Measurements from ENCODE around the gene HHIP.

The HHIP gene

DNA sequence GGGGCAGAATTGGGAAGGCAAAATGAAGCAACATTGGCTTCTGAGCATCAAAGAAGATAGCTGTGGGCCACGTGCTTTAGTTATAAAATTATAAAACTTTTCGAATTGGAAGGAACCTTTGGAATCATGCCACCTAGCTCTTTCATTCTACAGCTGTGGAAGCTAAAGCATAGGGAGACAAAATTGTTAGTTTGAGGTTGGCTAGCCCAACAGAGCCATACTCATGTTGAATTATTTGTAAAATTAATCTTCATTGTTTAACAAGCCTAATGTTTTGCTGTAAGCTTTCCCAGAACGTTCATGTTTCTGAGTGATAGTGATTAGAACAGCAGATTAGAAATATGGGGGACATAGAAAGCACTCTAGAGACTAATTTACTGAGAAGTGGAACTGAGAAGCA, 35.9 kb downstream of the HHIP start:
- Histone ChIP-seq H3K4me1 (ENCODE audit: control insufficient read depth in 5 of 5, insufficient read depth in 5 of 5, low read length in 5 of 5) (no peaks in the 10 kb centered on the region), H3K9me3 (ENCODE audit: control insufficient read depth in 5 of 5, low read length in 5 of 5) (no peaks in the 10 kb centered on the region), H3K27me3 (ENCODE audit: control insufficient read depth in 5 of 5, insufficient read depth in 4 of 5, low read length in 5 of 5) (no peaks in the 10 kb centered on the region), H3K36me3 (ENCODE audit: control insufficient read depth in 5 of 5, insufficient read depth in 5 of 5, low read length in 5 of 5) (no peaks in the 10 kb centered on the region), H3K9ac (ENCODE audit: low read length in 5 of 5) (no peak overlapping the region), H3K27ac (ENCODE audit: low read depth, low read length) (no peak overlapping the region), H3K4me3 (ENCODE audit: low read depth in 1 of 5, low read length in 5 of 5) (no peak overlapping the region)

DNA sequence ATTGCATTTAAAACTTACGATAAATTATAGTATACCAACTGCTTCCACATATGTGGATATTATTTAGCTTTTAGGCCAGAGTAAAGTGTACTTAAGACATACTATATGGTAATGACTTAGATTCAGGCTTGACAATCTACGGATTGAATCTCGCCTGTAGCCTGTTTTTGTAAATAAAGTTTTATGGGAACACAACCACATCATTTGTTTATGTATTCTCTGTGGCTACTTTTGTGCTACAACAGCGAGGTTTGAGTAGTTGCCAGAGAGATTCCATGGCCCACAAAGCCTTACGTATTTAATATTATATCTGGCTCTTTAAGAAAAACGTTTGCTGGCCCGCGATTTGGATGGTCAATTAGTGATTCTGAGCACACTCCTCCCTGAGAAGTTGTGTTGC, 37.6 kb downstream of the HHIP start:
- no peaks in the 10 kb centered on the region for H3K9me3 ChIP-seq (ENCODE audit: control insufficient read depth in 5 of 5, low read length in 5 of 5)
- H3K36me3 ChIP-seq (ENCODE audit: control insufficient read depth in 5 of 5, insufficient read depth in 5 of 5, low read length in 5 of 5) = no peaks in the 10 kb centered on the region
- no peaks in the 10 kb centered on the region for H3K27me3 ChIP-seq (ENCODE audit: control insufficient read depth in 5 of 5, insufficient read depth in 4 of 5, low read length in 5 of 5)
- no peak overlapping the region for H3K9ac ChIP-seq (ENCODE audit: low read length in 5 of 5)
- no peak overlapping the region for H3K4me3 ChIP-seq (ENCODE audit: low read depth in 1 of 5, low read length in 5 of 5)
- H3K4me1 ChIP-seq (ENCODE audit: control insufficient read depth in 5 of 5, insufficient read depth in 5 of 5, low read length in 5 of 5) = no peaks in the 10 kb centered on the region
- no peak overlapping the region for H3K27ac ChIP-seq (ENCODE audit: low read depth, low read length)

DNA sequence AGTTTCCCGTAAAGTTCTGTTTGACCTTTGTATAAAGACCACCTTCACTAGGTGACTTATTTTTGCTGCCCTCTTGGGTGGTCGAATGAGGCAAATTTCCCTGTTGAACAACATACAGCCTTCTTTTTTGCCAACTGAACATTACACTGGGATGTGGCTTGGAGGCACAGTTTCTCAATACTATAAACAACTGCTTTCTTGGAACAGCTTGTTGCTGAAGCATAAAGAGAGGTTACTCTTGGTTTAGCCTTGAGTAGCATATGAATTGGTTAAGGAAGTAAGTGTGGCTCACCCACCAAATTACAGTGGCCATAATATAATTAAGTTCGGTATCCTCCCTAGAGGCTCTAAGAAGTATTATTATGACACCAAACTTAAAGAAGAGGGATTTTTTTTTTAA, 40.0 kb downstream of the HHIP start:
- Histone ChIP-seq H3K27me3 (ENCODE audit: control insufficient read depth in 5 of 5, insufficient read depth in 4 of 5, low read length in 5 of 5) (no peaks in the 10 kb centered on the region), H3K4me3 (ENCODE audit: low read depth in 1 of 5, low read length in 5 of 5) (no peak overlapping the region), H3K9me3 (ENCODE audit: control insufficient read depth in 5 of 5, low read length in 5 of 5) (no peaks in the 10 kb centered on the region), H3K9ac (ENCODE audit: low read length in 5 of 5) (no peak overlapping the region), H3K36me3 (ENCODE audit: control insufficient read depth in 5 of 5, insufficient read depth in 5 of 5, low read length in 5 of 5) (no peaks in the 10 kb centered on the region), H3K27ac (ENCODE audit: low read depth, low read length) (no peak overlapping the region), H3K4me1 (ENCODE audit: control insufficient read depth in 5 of 5, insufficient read depth in 5 of 5, low read length in 5 of 5) (no peaks in the 10 kb centered on the region)

- Histone ChIP-seq H3K9ac (ENCODE audit: low read length in 5 of 5) (no peak overlapping the region), H3K4me3 (ENCODE audit: low read depth in 1 of 5, low read length in 5 of 5) (no peak overlapping the region), H3K4me1 (ENCODE audit: control insufficient read depth in 5 of 5, insufficient read depth in 5 of 5, low read length in 5 of 5) (no peaks in the 10 kb centered on the region), H3K27ac (ENCODE audit: low read depth, low read length) (no peak overlapping the region), H3K9me3 (ENCODE audit: control insufficient read depth in 5 of 5, low read length in 5 of 5) (no peaks in the 10 kb centered on the region), H3K27me3 (ENCODE audit: control insufficient read depth in 5 of 5, insufficient read depth in 4 of 5, low read length in 5 of 5) (no peaks in the 10 kb centered on the region), H3K36me3 (ENCODE audit: control insufficient read depth in 5 of 5, insufficient read depth in 5 of 5, low read length in 5 of 5) (no peaks in the 10 kb centered on the region)
Observed at GRCh38 chr4:144686921-144687320, 41.0 kb downstream of the HHIP start.

GRCh38 chr4:144687466-144687865, 41.5 kb downstream of the HHIP start:
- H3K36me3 ChIP-seq (ENCODE audit: control insufficient read depth in 5 of 5, insufficient read depth in 5 of 5, low read length in 5 of 5) = no peaks in the 10 kb centered on the region
- H3K27me3 ChIP-seq (ENCODE audit: control insufficient read depth in 5 of 5, insufficient read depth in 4 of 5, low read length in 5 of 5) = no peaks in the 10 kb centered on the region
- no peaks in the 10 kb centered on the region for H3K4me1 ChIP-seq (ENCODE audit: control insufficient read depth in 5 of 5, insufficient read depth in 5 of 5, low read length in 5 of 5)
- no peak overlapping the region for H3K27ac ChIP-seq (ENCODE audit: low read depth, low read length)
- H3K4me3 ChIP-seq (ENCODE audit: low read depth in 1 of 5, low read length in 5 of 5) = no peak overlapping the region
- no peaks in the 10 kb centered on the region for H3K9me3 ChIP-seq (ENCODE audit: control insufficient read depth in 5 of 5, low read length in 5 of 5)
- H3K9ac ChIP-seq (ENCODE audit: low read length in 5 of 5) = no peak overlapping the region

DNA sequence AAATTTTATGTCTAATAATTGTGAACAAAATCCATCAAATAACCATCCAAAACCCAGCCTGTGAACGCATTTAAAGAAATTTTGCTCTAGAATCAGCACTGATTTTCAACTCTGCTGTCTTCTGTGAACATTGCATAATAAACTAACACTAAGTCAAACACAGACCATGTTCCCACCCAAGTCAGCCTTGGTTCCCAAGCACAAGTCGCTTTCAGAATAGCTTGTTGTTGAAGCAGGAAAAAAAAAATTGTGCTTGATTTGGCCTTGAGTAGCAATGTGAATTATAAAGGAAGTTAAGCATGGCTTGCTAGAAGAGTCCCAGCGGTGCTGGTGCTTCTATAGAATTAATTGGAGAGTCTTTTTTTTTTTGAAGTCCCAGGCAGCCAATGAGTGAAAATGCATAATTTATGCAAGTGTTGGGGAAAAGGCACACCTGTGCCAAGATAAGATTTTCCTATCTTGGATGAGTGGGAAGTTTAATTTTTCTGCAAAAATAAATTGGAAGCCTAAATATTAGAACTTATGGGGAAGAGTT, 42.1 kb downstream of the HHIP start:
- H3K4me1 ChIP-seq (ENCODE audit: control insufficient read depth in 5 of 5, insufficient read depth in 5 of 5, low read length in 5 of 5) = no peaks in the 10 kb centered on the region
- no peak overlapping the region for H3K4me3 ChIP-seq (ENCODE audit: low read depth in 1 of 5, low read length in 5 of 5)
- H3K9me3 ChIP-seq (ENCODE audit: control insufficient read depth in 5 of 5, low read length in 5 of 5) = no peaks in the 10 kb centered on the region
- no peak overlapping the region for H3K27ac ChIP-seq (ENCODE audit: low read depth, low read length)
- no peak overlapping the region for H3K9ac ChIP-seq (ENCODE audit: low read length in 5 of 5)
- no peaks in the 10 kb centered on the region for H3K27me3 ChIP-seq (ENCODE audit: control insufficient read depth in 5 of 5, insufficient read depth in 4 of 5, low read length in 5 of 5)
- no peaks in the 10 kb centered on the region for H3K36me3 ChIP-seq (ENCODE audit: control insufficient read depth in 5 of 5, insufficient read depth in 5 of 5, low read length in 5 of 5)

DNA sequence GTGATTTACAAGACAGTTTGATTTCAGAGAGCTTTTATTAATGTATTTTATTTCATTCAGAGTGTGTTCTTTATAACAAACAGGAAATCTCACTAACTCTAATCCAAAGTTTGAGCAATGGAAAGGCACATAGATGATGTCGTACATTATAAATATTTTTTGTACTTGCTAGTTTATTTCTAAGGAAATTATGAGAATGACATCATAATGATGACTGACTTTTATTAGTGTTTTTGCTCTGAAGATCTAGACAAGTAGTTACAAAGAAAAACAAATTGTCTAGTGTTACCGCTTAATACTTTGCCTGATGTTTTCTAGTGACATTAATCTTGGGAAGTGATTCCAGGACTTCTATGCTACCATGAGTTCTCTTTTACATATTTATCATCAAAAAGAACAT, 43.2 kb downstream of the HHIP start:
- H3K27me3 ChIP-seq (ENCODE audit: control insufficient read depth in 5 of 5, insufficient read depth in 4 of 5, low read length in 5 of 5) = no peaks in the 10 kb centered on the region

GRCh38 chr4:144695721-144696120, 49.8 kb downstream of the HHIP start:
- Histone ChIP-seq H3K4me1 (ENCODE audit: control insufficient read depth in 5 of 5, insufficient read depth in 5 of 5, low read length in 5 of 5) (peaks cover 0 to 10% (median 0%) of the 10 kb centered on the region in 5 donors), H3K4me3 (ENCODE audit: low read depth in 1 of 5, low read length in 5 of 5) (no peak overlapping the region), H3K27ac (ENCODE audit: low read depth, low read length) (no peak overlapping the region), H3K27me3 (ENCODE audit: control insufficient read depth in 5 of 5, insufficient read depth in 4 of 5, low read length in 5 of 5) (no peaks in the 10 kb centered on the region), H3K36me3 (ENCODE audit: control insufficient read depth in 5 of 5, insufficient read depth in 5 of 5, low read length in 5 of 5) (no peaks in the 10 kb centered on the region), H3K9ac (ENCODE audit: low read length in 5 of 5) (no peak overlapping the region), H3K9me3 (ENCODE audit: control insufficient read depth in 5 of 5, low read length in 5 of 5) (no peaks in the 10 kb centered on the region)

More for the DNA sequence above, 43.2 kb downstream of the HHIP start:
- Histone ChIP-seq H3K4me3 (ENCODE audit: low read depth in 1 of 5, low read length in 5 of 5) (no peak overlapping the region), H3K9ac (ENCODE audit: low read length in 5 of 5) (no peak overlapping the region), H3K9me3 (ENCODE audit: control insufficient read depth in 5 of 5, low read length in 5 of 5) (no peaks in the 10 kb centered on the region), H3K36me3 (ENCODE audit: control insufficient read depth in 5 of 5, insufficient read depth in 5 of 5, low read length in 5 of 5) (no peaks in the 10 kb centered on the region), H3K4me1 (ENCODE audit: control insufficient read depth in 5 of 5, insufficient read depth in 5 of 5, low read length in 5 of 5) (no peaks in the 10 kb centered on the region), H3K27ac (ENCODE audit: low read depth, low read length) (no peak overlapping the region)

- no peak overlapping the region for H3K4me3 ChIP-seq (ENCODE audit: low read depth in 1 of 5, low read length in 5 of 5)
- H3K27ac ChIP-seq (ENCODE audit: low read depth, low read length) = no peak overlapping the region
- H3K27me3 ChIP-seq (ENCODE audit: control insufficient read depth in 5 of 5, insufficient read depth in 4 of 5, low read length in 5 of 5) = no peaks in the 10 kb centered on the region
- H3K4me1 ChIP-seq (ENCODE audit: control insufficient read depth in 5 of 5, insufficient read depth in 5 of 5, low read length in 5 of 5) = peaks cover 0 to 10% (median 0%) of the 10 kb centered on the region in 5 donors
- no peak overlapping the region for H3K9ac ChIP-seq (ENCODE audit: low read length in 5 of 5)
- H3K36me3 ChIP-seq (ENCODE audit: control insufficient read depth in 5 of 5, insufficient read depth in 5 of 5, low read length in 5 of 5) = no peaks in the 10 kb centered on the region
- H3K9me3 ChIP-seq (ENCODE audit: control insufficient read depth in 5 of 5, low read length in 5 of 5) = no peaks in the 10 kb centered on the region
Observed at GRCh38 chr4:144696376-144696775, 50.4 kb downstream of the HHIP start.

DNA sequence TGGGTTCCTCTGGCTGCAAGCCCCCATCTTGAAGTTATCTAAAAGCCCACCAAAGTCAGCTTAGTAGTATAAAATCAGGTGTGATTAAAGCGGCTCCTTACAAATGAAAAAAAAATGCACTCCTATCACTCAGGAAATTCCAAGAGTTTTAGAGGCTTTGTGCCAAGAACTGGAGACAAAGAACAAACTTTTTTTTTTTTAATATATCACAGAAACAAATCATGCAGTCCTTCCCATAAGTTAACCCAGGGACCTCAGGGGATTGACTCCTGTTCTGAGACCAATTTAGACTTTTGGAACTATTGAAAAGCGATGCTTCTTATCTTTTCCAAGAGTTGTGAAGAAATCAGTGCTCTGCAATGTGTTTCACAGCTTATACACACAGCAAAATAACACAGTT, 53.6 kb downstream of the HHIP start:
- Histone ChIP-seq H3K4me3 (ENCODE audit: low read depth in 1 of 5, low read length in 5 of 5) (no peak overlapping the region), H3K36me3 (ENCODE audit: control insufficient read depth in 5 of 5, insufficient read depth in 5 of 5, low read length in 5 of 5) (no peaks in the 10 kb centered on the region), H3K9ac (ENCODE audit: low read length in 5 of 5) (no peak overlapping the region), H3K4me1 (ENCODE audit: control insufficient read depth in 5 of 5, insufficient read depth in 5 of 5, low read length in 5 of 5) (peaks cover 0 to 10% (median 0%) of the 10 kb centered on the region in 5 donors), H3K27ac (ENCODE audit: low read depth, low read length) (no peak overlapping the region), H3K9me3 (ENCODE audit: control insufficient read depth in 5 of 5, low read length in 5 of 5) (no peaks in the 10 kb centered on the region), H3K27me3 (ENCODE audit: control insufficient read depth in 5 of 5, insufficient read depth in 4 of 5, low read length in 5 of 5) (no peaks in the 10 kb centered on the region)

Measured in subcutaneous abdominal adipose tissue (tissue), 5 donors.